ENCODE data around the gene THRB.

Gene THRB

DNA sequence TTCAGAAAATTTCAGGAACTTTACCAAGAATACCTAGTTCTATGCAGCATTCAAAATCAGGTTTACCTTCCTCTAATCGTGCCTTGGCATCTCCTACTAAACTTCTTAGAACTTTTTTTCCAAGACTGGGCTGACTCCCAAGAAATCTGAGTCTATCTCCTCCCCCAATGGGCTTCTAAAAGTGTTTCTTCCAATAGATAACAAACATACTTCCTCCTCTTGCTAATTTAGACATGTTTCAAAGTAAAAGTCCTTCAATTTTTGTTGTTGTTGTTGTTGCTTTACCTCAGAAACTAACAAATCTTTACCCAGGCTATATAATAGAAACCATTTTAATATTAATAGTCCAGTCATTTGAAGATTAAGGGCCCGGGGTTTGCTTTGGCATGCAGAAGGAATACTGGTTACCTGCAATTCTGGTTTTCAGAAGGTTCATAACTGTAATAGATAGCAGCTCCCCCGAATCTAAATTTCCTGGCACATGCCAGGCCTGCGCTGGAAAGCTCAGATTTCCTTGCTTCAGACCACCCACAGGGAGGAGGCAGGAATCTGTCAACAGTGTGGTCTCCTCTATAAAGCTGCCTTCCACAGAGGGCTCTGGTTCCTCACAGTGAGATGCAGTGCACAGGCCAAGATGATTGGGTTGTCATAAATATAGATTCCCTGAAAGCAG is 188.7 kb downstream of the THRB start:
- no peak for DNase-seq (ENCODE audit: low read depth)

- no peak for DNase-seq (ENCODE audit: low read depth)
Measured at GRCh38 chr3:24303057-24303754, 191.4 kb downstream of the THRB start.

DNA sequence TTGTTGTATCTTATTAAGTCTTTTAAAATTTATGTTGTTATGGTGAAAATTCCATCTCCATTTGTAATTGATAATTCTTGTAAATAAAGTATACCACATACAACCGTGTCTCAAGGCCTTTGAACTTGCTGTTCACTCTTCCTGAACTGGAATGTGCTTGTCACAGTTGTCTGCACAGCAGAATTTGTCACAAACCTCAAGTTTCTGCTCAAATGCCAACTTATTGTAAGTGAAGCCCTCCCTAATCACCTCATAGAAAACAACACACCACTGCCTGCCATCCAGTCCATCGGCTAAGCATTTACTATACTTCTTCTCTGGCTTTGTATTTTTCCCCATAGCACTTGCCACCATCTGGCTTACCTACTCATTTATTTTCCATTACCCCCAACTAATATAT is 192.3 kb downstream of the THRB start:
- no peak for DNase-seq (ENCODE audit: low read depth)

DNA sequence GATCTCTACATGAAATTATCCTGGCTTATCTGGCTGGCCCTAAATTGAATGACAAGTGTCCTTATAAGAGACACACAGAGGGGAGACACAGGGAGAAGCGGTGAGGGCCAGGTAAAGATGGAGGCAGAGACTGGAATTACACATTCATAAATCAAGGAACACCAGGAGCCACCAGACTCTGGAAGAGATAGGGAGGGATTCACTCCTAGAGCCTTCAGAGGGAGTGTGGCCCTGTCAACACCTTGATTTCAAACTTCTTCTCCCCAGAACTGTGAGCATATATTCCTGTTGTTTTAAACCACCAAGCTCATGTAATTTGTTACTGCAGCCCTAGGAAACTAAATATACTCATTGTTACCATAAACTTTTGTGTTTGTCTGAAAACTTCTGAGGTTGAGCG is 193.7 kb downstream of the THRB start:
- DNase-seq (ENCODE audit: low read depth), result no peak

DNA sequence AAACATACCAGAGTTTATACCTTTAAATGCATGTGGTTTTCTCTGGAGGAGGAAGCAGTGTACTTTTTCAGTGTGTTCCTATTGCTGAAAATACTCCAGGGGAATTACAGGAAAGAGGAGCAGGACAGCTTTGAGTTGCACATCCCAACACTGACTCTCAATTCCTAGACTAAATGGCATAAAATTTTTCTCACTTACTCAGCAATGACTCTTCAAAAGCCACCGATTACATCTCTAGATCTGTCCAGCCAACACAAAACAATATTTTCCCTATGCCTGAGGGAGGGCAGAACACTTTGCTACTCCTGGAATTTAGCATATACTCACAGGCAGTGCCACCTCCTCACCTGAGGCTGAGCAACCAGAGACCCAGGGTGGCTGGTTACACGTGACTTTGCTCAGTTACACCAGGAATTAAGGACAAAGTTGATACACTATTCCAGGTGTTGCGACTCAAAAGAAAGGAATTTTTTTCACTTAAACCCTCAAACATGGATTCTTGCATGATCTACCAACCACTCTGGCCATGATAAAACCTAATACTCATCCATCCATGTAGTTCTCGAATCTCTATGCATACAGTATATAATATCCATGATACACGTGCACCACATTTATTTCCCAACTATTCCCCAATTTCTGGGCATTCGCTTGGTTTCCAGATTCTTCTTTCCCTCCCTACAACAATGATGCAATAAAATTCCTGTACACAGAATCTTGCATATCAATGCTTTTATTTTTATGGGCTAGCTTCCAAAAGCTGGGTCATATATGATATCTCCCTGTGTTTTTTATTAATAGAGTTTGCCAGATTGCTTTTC is 194.6 kb downstream of the THRB start:
- DNase-seq (ENCODE audit: low read depth), result no peak

DNA sequence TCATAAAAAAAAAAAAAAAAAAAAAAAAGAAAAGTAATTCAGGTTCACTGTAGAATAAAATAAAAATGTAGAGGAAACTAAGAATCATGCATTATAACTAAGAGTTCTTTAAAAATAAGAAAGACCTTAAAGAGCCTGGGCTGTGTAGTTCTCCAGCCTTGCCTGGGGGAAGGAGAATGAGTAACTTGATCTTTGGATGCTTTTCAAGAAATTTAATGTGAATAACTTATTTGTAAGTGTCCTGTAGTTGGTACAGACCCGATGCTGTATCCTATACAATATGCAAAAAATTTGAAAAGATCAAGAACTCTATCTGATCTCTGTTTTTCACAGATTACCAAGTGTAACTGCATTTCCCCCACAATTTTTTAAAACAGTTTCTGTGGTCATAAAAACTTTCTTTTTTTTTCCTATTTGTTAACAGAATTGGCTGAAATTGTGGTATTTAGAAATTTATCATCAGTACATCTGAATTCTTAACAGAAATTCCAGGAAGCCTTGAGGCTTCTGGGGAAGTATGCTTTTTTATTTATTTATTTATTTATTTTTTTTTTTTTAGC is 195.3 kb downstream of the THRB start:
- no peak for DNase-seq (ENCODE audit: low read depth)

DNA sequence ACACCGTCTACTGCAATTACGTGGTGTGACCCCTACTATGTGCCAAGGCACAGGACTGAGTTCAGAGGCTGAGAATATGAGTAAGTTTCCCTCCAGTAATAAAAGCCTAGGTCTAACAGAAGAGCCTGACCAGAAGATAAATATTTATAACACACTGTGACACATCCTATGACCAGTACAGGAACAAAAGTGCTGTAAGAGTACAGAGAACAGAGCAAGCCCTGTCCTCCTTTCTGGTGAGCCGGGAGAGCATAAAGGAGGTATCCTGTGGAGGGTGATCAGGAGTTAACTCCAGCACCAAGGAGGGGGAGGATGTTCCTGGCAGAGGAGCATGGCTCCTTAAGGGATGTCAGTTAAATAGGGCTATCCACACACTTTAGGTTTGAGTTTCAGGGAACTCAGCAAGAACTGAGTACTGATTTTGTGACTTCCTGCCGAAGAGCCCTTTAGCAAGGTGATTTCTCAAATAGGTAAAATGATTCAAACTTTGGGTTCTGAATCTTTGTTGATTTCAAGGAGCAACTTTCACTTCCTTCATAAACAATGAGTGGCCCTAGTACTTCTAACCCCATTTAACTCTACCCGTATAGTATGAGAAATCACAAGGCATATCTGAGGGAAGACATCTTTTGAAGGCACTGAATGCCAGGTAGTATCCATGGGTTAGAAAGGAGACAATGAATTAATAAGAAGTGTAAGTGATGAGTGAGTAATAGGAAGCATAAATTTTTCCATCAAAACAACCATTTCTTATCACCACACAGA is 198.0 kb downstream of the THRB start:
- no peak for DNase-seq (ENCODE audit: low read depth)

DNA sequence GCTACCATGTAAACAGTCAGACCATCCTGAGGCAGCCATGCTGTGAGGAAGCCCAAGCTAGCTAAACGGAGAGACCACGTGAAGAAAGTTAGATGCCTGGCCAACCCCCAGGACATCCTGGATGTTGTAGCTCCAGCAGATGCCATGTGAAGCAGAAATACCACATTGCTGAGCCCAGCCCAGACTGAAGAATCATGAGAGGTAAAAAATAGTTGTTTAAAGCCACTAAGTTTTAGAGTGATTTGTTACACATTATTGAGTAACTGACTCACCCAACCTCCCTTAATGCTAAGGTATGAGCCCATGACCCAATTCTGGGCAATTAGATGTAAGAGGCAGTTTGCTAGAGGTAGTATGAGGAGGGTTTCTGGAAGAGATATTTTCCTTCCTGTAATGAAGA is 200.5 kb downstream of the THRB start:
- DNase-seq (ENCODE audit: low read depth), result no peak

- no peak for DNase-seq (ENCODE audit: low read depth)
Measured at GRCh38 chr3:24291646-24292045, 203.0 kb downstream of the THRB start.

GRCh38 chr3:24290596-24290995 is 204.1 kb downstream of the THRB start:
- no peak for DNase-seq (ENCODE audit: low read depth)

- no peak for DNase-seq (ENCODE audit: low read depth)
Measured at GRCh38 chr3:24288496-24289236, 206.0 kb downstream of the THRB start.

DNA sequence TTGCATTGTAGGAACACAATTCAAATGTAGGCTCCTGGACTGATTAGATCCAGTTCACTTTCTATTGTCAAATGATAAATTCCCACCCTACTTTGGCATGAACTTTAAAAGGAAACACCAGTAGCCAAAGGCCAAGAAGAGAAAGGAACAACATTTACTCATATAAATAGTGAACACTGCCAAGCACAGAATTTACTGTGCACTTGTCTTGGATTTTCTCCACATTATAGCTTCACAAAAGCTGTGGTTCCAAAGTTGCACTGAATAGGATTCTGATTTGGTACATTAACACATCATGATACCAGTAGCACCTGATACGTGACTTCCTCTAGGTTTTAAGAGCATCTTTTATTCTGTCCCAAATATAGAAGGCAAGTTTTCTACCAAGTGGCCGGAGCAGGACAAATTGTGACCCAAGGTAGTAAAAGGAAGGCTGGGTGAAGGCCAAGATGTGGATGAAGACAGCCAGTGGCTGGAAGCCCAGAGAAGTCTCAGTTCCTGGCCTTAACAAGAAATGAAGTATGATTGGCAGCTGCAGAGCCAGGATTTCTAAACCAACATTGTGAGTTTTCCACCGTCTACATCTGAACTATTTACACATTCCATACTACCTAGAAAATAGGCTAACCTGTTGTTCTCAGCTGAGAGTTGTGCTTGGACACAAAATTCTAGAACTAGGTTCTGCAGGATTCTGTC is 206.7 kb downstream of the THRB start:
- no peak for DNase-seq (ENCODE audit: low read depth)

GRCh38 chr3:24286405-24286804 is 208.2 kb downstream of the THRB start:
- DNase-seq (ENCODE audit: low read depth), result no peak

GRCh38 chr3:24278543-24278942 is 216.1 kb downstream of the THRB start:
- no peak for DNase-seq (ENCODE audit: low read depth)

DNA sequence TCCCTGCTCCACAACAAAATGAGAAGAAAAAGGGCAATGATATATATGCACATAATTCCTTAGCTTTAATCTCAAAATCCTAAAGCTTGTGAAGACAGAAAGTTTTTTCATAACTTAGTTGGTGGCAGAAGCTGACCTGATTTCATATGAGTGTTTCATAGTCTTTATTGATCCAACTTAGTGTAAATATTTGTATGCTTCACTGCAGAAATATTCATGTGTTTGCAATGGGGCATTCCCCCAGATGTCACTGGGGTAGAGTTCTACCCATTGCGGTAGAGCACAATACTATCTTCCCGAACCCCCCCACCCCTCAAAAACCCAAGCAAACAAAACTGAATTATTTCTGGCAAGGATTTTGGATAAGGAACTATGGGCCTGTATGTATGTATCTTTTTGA is 221.2 kb downstream of the THRB start:
- DNase-seq (ENCODE audit: low read depth), result no peak

DNA sequence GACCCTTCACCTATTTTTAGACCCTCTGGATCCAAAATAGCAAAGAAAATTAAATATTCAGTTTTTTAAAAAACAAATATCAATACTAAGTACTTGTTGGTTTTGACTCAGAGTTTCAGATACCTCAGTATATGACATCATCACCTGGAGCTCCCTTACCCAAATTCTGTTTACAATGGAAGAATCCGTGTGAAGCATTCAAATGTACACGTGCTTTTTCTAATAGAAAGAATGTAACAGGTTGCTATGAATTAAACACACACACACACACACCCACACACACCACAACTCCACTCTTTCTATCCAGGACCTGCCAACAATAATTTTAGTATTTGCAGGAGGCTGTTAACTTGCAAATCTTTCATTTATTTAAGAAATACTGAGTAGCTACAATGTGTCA is 221.8 kb downstream of the THRB start:
- DNase-seq (ENCODE audit: low read depth), result no peak

- DNase-seq (ENCODE audit: low read depth), result no peak
Measured at GRCh38 chr3:24272408-24272807, 222.2 kb downstream of the THRB start.

GRCh38 chr3:24271228-24271627 is 223.4 kb downstream of the THRB start:
- DNase-seq (ENCODE audit: low read depth), result no peak

DNA sequence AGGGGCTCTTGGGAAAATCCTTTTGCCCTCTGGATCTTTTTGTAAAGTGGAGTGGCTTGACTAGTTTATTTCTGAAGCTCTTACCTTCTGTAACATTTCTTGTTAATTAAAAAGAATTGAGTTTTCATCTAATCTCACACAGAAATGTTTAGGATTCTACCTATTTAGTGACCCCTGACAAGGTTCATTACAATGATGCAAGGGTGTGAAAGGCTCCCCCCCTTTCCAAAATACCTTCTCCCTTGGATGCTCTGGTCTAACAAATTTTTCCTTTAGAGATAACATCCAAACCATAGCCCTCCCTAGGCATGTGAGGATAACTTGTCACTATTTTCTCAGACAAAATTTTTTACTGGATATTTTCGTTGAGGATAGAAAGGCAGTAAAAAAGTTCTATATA is 223.9 kb downstream of the THRB start:
- DNase-seq (ENCODE audit: low read depth), result no peak

DNA sequence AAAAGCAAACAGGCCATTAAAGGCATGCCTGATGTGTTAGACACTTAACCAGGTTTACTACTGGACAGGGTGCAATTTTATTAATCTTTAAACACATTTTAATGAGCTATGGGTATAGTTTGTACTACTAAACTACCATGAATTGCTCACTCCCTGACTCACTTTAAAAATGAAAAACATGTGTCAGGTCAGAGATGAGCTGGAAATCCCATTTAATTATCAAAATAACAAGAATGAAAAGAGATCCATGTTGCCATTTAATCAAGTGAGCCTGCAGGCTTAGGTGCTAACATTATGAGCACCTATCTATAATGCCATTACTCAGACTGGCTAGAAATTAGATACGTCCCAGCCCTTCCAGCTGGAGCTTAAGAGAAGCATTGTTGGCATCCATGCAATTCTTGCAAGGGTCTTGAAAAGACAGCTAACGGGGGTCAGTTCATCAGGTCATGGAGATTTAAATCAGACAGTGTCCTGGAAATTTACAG is 224.4 kb downstream of the THRB start:
- no peak for DNase-seq (ENCODE audit: low read depth)

DNA sequence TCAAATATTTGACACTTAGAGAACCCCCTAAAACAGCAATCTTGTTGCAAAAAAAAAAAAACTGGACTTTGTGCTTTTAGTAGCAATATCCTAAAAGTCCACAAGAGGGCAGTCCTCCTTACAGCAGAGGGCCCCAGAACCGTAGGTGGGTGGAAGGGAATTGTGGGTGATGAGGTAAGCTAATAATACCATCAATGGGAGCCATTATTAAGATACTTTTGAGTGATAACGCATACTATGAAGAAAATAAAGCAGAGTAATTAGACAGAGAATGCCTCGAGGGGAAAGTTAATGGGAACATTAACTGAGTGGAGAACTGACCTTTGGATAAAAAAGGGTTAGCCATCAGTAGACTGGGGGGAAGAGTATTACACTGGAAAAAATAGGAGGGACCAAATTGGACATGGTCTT is 229.9 kb downstream of the THRB start:
- no peak for DNase-seq (ENCODE audit: low read depth)

Measured in activated T-cell treated with anti-CD3 and anti-CD28 coated beads for 1 hour (primary cell).